NOMO-1 (cell line): Measurements from ENCODE around the gene CYBA.

Source experiments
- DNase-seq, 2 experiments: peaks; one replicate each; lab custom pipeline; 2025; ENCODE audit not compliant: unreplicated experiment in 2 of 2; lab: John Stamatoyannopoulos, UW

CYBA gene

DNA sequence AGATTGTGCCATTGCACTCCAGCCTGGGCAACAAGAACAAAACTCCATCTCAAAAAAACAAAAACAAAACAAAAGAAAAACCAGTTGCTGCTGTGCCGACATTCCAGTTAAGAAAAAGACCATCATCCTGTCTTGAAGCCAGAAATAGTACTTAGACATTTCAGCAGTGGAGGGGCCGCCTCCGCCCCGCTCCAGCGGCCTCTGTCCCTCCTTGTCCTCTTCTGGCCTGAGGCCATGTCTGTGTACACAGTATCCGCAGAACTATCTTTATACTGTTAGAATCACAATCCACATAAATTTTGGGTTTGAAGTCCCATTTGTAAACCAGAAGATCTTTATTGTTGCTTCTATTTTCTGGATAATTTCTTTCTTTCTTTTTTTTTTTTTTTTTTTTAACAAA, 55.8 kb downstream of the CYBA start:
- no peak for DNase-seq

- no peak for DNase-seq
Measured at GRCh38 chr16:88593910-88594309, 56.9 kb downstream of the CYBA start.

- DNase-seq = no peak
Measured at GRCh38 chr16:88593489-88593888, 57.4 kb downstream of the CYBA start.
